KOPT-K1 (cell line): ENCODE results near the gene VPS13D.

ENCODE experiments used
- H3K27ac ChIP-seq: fragments of 200-600 bp; sonication (generic); 2 replicates; pipeline ENCODE4 v1.5.1; 2016; ENCODE audit warnings: antibody characterized with exemption, mild to moderate bottlenecking, low read depth, low read length; ENCODE audit not compliant: poor library complexity, severe bottlenecking
- H3K36me3 ChIP-seq: fragments of 200-600 bp; sonication (generic); 2 replicates; pipeline ENCODE4 v1.5.1; 2017; ENCODE audit warnings: antibody characterized with exemption, mild to moderate bottlenecking, low read length, moderate library complexity; ENCODE audit not compliant: insufficient read depth
- H3K9me3 ChIP-seq: fragments of 200-600 bp; sonication (generic); 2 replicates; pipeline ENCODE4 v1.5.1; 2017; ENCODE audit warnings: antibody characterized with exemption, low read length, mild to moderate bottlenecking; ENCODE audit not compliant: insufficient read depth, poor library complexity, severe bottlenecking

The VPS13D gene

GRCh38 chr1:12411098-12411497, 181.3 kb downstream of the VPS13D start:
- Histone ChIP-seq H3K27ac (no peak overlapping the region), H3K36me3 (peaks cover 32% of the 10 kb centered on the region), H3K9me3 (peaks cover 16% of the 10 kb centered on the region)

GRCh38 chr1:12411747-12412146, 181.9 kb downstream of the VPS13D start:
- Histone ChIP-seq H3K36me3 (peaks cover 31% of the 10 kb centered on the region), H3K27ac (no peak overlapping the region)

GRCh38 chr1:12412439-12412838, 182.6 kb downstream of the VPS13D start:
- H3K36me3 ChIP-seq = peaks cover 35% of the 10 kb centered on the region
- H3K27ac ChIP-seq = no peak overlapping the region
- H3K9me3 ChIP-seq = peaks cover 16% of the 10 kb centered on the region

More at GRCh38 chr1:12411747-12412146, 181.9 kb downstream of the VPS13D start:
- H3K9me3 ChIP-seq = peaks cover 16% of the 10 kb centered on the region

- Histone ChIP-seq H3K9me3 (peaks cover 16% of the 10 kb centered on the region), H3K36me3 (peaks cover 38% of the 10 kb centered on the region), H3K27ac (no peak overlapping the region)
Observed at GRCh38 chr1:12413664-12414410, 184.0 kb downstream of the VPS13D start.

GRCh38 chr1:12414444-12415018, 184.7 kb downstream of the VPS13D start:
- Histone ChIP-seq H3K27ac (no peak overlapping the region), H3K9me3 (peaks cover 15% of the 10 kb centered on the region), H3K36me3 (peaks cover 41% of the 10 kb centered on the region)

- Histone ChIP-seq H3K9me3 (peaks cover 10% of the 10 kb centered on the region), H3K36me3 (peaks cover 39% of the 10 kb centered on the region), H3K27ac (no peak overlapping the region)
Observed at GRCh38 chr1:12415038-12415466, 185.2 kb downstream of the VPS13D start.

- Histone ChIP-seq H3K27ac (no peak overlapping the region), H3K36me3 (peaks cover 31% of the 10 kb centered on the region; the same call in 1 of the 2 replicates), H3K9me3 (no peaks in the 10 kb centered on the region)
Observed at GRCh38 chr1:12416101-12416500, 186.3 kb downstream of the VPS13D start.

- Histone ChIP-seq H3K9me3 (no peaks in the 10 kb centered on the region), H3K27ac (peak overlapping the region; percentile 14), H3K36me3 (peaks cover 25% of the 10 kb centered on the region; the same call in 1 of the 2 replicates)
Observed at GRCh38 chr1:12416744-12417143, 186.9 kb downstream of the VPS13D start.

GRCh38 chr1:12417389-12417788, 187.6 kb downstream of the VPS13D start:
- Histone ChIP-seq H3K36me3 (peaks cover 23% of the 10 kb centered on the region; the same call in 1 of the 2 replicates), H3K9me3 (no peaks in the 10 kb centered on the region)

GRCh38 chr1:12420171-12420570, 190.3 kb downstream of the VPS13D start:
- Histone ChIP-seq H3K36me3 (peaks cover 18% of the 10 kb centered on the region; the same call in 1 of the 2 replicates), H3K27ac (no peak overlapping the region), H3K9me3 (no peaks in the 10 kb centered on the region)

More at GRCh38 chr1:12417389-12417788, 187.6 kb downstream of the VPS13D start:
- no peak overlapping the region for H3K27ac ChIP-seq

GRCh38 chr1:12422488-12422887, 192.7 kb downstream of the VPS13D start:
- no peaks in the 10 kb centered on the region for H3K9me3 ChIP-seq
- H3K27ac ChIP-seq = no peak overlapping the region
- H3K36me3 ChIP-seq = 0 out of 2 replicates have a peak, but pooled peaks cover 11% of the 10 kb centered on the region

GRCh38 chr1:12424087-12424529, 194.3 kb downstream of the VPS13D start:
- H3K9me3 ChIP-seq = no peaks in the 10 kb centered on the region
- H3K36me3 ChIP-seq = 0 out of 2 replicates have a peak, but pooled peaks cover 13% of the 10 kb centered on the region
- H3K27ac ChIP-seq = no peak overlapping the region

GRCh38 chr1:12424793-12425192, 195.0 kb downstream of the VPS13D start:
- Histone ChIP-seq H3K9me3 (no peaks in the 10 kb centered on the region), H3K36me3 (0 out of 2 replicates have a peak, but pooled peaks cover 7% of the 10 kb centered on the region), H3K27ac (no peak overlapping the region)

- no peaks in the 10 kb centered on the region for H3K9me3 ChIP-seq
- H3K27ac ChIP-seq = no peak overlapping the region
- H3K36me3 ChIP-seq = peaks cover 13% of the 10 kb centered on the region; the same call in 1 of the 2 replicates
Observed at GRCh38 chr1:12426030-12426429, 196.2 kb downstream of the VPS13D start.

- no peaks in the 10 kb centered on the region for H3K9me3 ChIP-seq
- H3K27ac ChIP-seq = no peak overlapping the region
Observed at GRCh38 chr1:12428334-12428733, 198.5 kb downstream of the VPS13D start.

More at GRCh38 chr1:12428334-12428733, 198.5 kb downstream of the VPS13D start:
- H3K36me3 ChIP-seq = peaks cover 13% of the 10 kb centered on the region; the same call in 1 of the 2 replicates
